ENCODE data around the gene CHRM1. TPM values are rescaled to one million over a fixed set of nuclear protein-coding genes. Genes with fewer than 3 reads are reported as not detected.
A peak's percentile ranks its signal among the peaks of the same experiment; 100 is the strongest.

CHRM1 gene
- total and polyA plus RNA-seq, 2 of the 13 experiments (the other 11 are each of a cell fraction or from before 2014, with no cell fraction given) = not detected

DNA sequence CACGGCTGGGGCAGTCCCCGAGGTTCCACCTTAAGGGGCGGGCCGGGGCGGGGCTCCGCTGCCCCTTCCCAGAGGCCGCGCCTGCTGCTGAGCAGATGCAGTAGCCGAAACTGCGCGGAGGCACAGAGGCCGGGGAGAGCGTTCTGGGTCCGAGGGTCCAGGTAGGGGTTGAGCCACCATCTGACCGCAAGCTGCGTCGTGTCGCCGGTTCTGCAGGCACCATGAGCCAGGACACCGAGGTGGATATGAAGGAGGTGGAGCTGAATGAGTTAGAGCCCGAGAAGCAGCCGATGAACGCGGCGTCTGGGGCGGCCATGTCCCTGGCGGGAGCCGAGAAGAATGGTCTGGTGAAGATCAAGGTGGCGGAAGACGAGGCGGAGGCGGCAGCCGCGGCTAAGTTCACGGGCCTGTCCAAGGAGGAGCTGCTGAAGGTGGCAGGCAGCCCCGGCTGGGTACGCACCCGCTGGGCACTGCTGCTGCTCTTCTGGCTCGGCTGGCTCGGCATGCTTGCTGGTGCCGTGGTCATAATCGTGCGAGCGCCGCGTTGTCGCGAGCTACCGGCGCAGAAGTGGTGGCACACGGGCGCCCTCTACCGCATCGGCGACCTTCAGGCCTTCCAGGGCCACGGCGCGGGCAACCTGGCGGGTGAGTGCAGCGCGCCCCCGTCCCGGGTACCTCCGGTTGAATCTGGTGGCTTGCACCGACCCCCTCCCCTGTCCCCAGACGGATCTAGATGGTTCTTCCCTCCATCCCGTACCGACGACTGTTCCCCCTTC lies 40.2 kb downstream of the CHRM1 start, which contains the start of gene SLC3A2 (continued):
- TF ChIP-seq NR2C2 (CRISPR knock-in tag; IDR thresholded peaks at IDR 0.05; ENCODE audit: borderline replicate concordance) (peak; percentile 14), JUND (CRISPR knock-in tag; IDR thresholded peaks at IDR 0.05) (0 out of 2 replicates have a peak, but pooled peaks have one; percentile 63), ZNF616 (CRISPR knock-in tag; IDR thresholded peaks at IDR 0.05; ENCODE audit: low read depth) (no peak), RBFOX2 (IDR thresholded peaks at IDR 0.05; ENCODE audit: low read depth, low read length) (peak; percentile 97), TFDP2 (CRISPR knock-in tag; IDR thresholded peaks at IDR 0.05) (peak; percentile 75; the same call in 1 of the 2 replicates), ZNF558 (CRISPR knock-in tag; IDR thresholded peaks at IDR 0.05; ENCODE audit: borderline replicate concordance) (peak; percentile 96; the same call in 1 of the 2 replicates), ZNF687 (CRISPR knock-in tag; IDR thresholded peaks at IDR 0.05) (peak; percentile 96), ARID2 (CRISPR knock-in tag; IDR thresholded peaks at IDR 0.05; ENCODE audit: borderline replicate concordance) (0 out of 2 replicates have a peak, but pooled peaks have one; percentile 49), ZNF841 (CRISPR knock-in tag; IDR thresholded peaks at IDR 0.05; ENCODE audit: borderline replicate concordance) (no peak), SALL2 (CRISPR knock-in tag; IDR thresholded peaks at IDR 0.05) (peak; percentile 48; the same call in 1 of the 2 replicates), ZNF83 (CRISPR knock-in tag; IDR thresholded peaks at IDR 0.05; ENCODE audit: borderline replicate concordance) (peak; percentile 78; the same call in 1 of the 2 replicates), GTF3A (CRISPR knock-in tag; conservative IDR thresholded peaks at IDR 0.05) (no peak), HOXD1 (CRISPR knock-in tag; IDR thresholded peaks at IDR 0.05) (peak; percentile 45; the same call in 1 of the 2 replicates)
- TF ChIP-seq, protein P1, sequence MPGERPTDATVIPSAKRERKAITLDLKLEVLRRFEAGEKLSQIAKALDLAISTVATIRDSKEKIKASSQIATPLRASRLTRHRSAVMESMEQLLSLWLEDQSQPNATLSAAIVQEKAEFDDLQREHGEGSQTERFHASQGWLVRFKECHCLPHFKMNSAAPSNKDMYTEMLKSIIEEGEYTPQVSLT (CRISPR knock-in tag; IDR thresholded peaks at IDR 0.05; ENCODE audit: borderline replicate concordance, low read depth) = no peak
- TF ChIP-seq, protein P2, sequence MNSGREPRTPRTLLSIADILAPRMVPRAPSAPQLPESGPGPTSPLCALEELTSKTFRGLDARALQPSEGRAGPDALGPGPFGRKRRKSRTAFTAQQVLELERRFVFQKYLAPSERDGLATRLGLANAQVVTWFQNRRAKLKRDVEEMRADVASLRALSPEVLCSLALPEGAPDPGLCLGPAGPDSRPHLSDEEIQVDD (CRISPR knock-in tag; IDR thresholded peaks at IDR 0.05; ENCODE audit: borderline replicate concordance) = peak; percentile 77; the same call in 1 of the 2 replicates
- TF ChIP-seq, protein P3, sequence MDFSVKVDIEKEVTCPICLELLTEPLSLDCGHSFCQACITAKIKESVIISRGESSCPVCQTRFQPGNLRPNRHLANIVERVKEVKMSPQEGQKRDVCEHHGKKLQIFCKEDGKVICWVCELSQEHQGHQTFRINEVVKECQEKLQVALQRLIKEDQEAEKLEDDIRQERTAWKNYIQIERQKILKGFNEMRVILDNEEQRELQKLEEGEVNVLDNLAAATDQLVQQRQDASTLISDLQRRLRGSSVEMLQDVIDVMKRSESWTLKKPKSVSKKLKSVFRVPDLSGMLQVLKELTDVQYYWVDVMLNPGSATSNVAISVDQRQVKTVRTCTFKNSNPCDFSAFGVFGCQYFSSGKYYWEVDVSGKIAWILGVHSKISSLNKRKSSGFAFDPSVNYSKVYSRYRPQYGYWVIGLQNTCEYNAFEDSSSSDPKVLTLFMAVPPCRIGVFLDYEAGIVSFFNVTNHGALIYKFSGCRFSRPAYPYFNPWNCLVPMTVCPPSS (IDR thresholded peaks at IDR 0.05) = no peak
- TF ChIP-seq, protein P4, sequence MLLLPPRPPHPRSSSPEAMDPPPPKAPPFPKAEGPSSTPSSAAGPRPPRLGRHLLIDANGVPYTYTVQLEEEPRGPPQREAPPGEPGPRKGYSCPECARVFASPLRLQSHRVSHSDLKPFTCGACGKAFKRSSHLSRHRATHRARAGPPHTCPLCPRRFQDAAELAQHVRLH (CRISPR knock-in tag; IDR thresholded peaks at IDR 0.05; ENCODE audit: borderline replicate concordance, low read depth) = peak; percentile 63; the same call in 1 of the 2 replicates

All from HepG2 (cell line).